ENCODE results near the gene M1AP.

M1AP gene

DNA sequence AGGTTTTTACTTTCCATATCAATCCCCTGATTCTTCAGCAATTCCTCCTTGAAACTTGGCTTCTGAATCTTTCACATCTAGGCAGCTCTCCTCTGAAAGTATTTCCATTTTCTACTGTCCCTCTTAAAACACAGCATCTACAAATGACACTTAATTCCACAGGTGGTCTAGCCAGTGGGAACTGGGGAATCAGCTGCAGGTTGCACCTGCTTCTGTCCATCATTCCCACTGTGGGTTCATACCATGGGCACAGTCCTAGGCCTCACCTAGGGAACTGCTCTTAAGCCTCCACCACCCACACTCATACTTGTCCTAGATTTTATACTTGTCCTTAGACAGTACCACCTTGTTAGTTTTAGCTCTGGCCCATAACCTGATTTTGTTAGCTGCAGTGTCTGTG is 96.6 kb downstream of the M1AP start:
- no peak overlapping the region for H3K27ac ChIP-seq

DNA sequence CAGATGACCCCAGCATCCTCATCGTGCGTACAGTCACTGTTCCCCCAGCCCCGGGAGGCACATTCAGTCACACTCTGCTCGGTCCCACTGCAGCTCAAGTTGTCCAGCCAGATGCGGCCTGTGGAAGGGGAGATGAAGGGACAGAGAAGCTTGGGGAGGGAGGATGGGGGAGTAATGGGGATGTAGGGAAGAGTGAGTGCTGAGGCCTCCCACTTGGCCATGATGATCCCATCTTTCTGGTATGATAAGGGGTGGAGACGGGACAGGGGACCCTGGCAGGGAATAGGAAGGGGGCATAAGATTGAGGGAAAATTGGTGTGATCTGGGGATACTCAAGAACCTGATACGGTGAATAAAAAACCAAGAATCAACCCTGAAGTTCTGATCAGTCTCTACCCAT is 97.9 kb downstream of the M1AP start:
- TF ChIP-seq, protein P1, sequence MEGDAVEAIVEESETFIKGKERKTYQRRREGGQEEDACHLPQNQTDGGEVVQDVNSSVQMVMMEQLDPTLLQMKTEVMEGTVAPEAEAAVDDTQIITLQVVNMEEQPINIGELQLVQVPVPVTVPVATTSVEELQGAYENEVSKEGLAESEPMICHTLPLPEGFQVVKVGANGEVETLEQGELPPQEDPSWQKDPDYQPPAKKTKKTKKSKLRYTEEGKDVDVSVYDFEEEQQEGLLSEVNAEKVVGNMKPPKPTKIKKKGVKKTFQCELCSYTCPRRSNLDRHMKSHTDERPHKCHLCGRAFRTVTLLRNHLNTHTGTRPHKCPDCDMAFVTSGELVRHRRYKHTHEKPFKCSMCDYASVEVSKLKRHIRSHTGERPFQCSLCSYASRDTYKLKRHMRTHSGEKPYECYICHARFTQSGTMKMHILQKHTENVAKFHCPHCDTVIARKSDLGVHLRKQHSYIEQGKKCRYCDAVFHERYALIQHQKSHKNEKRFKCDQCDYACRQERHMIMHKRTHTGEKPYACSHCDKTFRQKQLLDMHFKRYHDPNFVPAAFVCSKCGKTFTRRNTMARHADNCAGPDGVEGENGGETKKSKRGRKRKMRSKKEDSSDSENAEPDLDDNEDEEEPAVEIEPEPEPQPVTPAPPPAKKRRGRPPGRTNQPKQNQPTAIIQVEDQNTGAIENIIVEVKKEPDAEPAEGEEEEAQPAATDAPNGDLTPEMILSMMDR (conservative IDR thresholded peaks at IDR 0.05), result no peak

More for the DNA sequence above, 96.6 kb downstream of the M1AP start:
- TF ChIP-seq, protein P1 (conservative IDR thresholded peaks at IDR 0.05), result no peak

DNA sequence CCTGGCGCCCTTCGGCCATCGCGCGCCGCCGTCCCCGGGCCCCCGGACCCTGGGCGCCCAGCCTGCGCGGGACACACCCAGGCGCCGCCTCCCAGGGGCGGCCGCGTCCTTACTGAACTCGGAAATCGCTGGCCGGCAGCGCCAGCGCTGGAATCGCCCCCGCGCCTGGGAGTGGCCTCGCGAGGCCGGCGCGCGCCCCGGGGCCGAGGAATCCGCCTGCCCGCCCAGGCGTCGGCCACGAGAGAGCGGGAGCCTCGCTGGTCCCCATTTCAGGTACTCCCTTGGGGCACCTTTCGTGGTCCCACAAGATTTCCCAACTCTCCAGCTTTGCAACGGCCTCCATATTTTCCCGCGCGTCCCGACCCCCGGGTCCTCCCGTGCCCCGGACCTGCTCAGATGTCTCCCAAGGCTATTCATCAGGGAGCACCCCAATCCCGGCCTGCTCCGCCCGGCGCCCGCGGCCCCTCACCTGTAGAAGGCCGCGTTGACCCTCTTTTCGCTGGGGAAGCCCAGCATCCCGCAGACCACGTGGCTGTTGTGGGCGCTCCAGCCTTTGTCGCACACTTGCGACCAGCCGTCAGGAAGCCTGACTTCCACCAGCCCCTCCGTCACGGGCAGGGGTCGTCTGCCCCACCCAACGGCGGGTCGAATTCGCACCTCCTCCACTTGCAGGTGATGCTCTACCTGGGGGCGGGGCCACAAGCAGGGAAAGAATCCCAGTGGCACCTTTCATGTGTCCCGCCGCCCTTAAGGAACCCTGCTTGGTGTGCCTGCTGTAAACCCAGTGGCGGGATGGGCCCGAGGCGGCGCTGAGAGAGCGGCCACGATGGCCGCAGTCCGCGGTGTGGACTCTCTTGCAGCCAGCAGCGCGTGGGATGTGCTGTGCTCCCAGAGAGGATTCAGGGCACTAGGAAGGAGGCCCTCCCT is 99.0 kb downstream of the M1AP start:
- TF ChIP-seq, protein P1 (conservative IDR thresholded peaks at IDR 0.05), result no peak
- peak overlapping the region; percentile 89 for H3K27ac ChIP-seq

More for the DNA sequence above, 97.9 kb downstream of the M1AP start:
- peak overlapping the region; percentile 89 for H3K27ac ChIP-seq

DNA sequence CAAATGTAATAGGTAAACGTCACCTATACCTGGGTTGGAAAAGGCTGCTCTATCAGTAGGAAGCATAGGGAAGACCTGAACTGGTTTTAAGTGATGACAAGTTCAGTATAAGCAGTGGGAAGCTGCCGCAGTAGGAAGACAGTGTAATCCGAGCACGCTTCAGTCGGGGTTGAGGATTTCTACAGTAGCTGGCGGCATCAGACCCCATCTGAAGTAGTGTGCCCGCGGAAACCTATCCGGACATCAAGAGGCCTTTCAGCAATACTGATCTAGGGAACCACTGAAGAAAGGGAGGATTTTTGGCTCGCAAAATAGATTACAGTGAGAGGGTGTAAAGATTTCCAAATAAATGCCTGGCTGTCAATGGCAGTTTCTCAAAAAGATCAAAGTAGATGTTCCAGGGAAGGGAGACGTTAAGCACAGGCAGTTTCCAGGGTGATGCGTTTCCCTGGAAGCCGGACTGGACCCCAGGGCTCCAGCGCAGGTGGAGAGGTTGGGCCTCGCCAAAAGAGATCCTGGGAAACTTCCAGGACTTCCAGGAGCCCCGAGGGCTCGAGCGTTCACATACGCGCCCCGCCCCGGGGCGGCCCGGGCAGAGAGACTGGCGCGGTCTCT is 99.7 kb downstream of the M1AP start:
- peak overlapping the region; percentile 89 for H3K27ac ChIP-seq

DNA sequence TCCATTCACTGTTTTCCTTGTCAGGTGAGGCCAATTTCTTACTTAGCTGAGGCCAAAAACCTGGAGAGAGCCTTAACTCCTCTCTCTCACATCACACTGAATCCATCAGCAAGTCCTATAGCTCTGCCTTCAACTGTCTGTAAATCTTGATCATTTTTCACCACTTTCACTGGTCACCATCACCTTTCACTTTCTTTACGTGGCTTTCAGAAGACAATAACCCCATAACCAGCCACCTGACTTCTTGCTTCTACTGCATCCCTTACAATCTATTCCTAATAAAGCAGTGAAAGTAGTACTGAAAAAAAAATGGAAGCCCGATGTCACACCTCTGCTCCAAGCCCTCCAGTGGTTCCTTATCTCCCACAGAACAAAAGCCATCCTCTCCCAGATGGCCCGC is 102.1 kb downstream of the M1AP start:
- TF ChIP-seq, protein P1 (conservative IDR thresholded peaks at IDR 0.05), result no peak
- no peak overlapping the region for H3K27ac ChIP-seq

More for the DNA sequence above, 99.7 kb downstream of the M1AP start:
- TF ChIP-seq, protein P1 (conservative IDR thresholded peaks at IDR 0.05), result no peak

DNA sequence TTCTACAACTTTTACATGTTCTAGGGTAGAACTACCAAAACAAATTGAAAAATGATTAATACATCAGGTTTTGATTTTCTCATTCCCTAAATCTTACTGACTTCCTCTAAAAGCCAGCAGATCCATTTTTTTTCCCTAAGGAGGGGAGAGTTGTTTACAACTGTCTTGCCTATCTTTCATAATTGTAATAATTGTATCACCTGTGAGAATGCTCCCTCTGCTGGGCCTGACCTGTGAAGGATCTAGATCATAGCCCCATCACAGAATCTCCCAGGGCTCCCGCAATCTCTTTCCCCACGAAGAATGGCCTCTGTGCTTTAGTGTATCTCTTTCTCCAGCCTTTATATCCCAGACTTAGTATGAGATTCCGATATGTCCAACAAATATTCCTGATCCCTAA is 103.5 kb downstream of the M1AP start:
- H3K27ac ChIP-seq, result no peak overlapping the region
- TF ChIP-seq, protein P1 (conservative IDR thresholded peaks at IDR 0.05), result peak; percentile 61

DNA sequence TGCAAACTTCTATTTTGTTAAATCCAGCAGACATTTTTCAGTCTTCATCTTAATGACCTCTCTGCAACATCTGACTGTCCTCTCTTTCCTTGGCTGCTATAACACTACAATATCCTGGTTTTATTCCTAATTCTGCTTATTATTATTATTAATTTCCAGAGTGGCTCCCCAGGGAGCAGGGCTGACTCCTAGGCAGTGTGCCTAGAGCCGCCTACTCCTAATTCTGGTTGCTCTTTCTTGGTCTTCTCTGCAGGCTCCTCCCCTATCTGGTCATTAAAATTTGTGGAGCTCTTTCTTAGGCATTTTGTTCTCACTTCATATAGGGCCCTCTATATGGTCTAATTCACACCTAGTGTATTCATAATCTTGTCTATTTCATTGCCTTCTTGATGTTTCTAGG is 105.2 kb downstream of the M1AP start:
- no peak overlapping the region for H3K27ac ChIP-seq
- TF ChIP-seq, protein P1 (conservative IDR thresholded peaks at IDR 0.05), result no peak
